ENCODE data around the gene ZNF24. TPM values are rescaled to one million over a fixed set of nuclear protein-coding genes. Genes with fewer than 3 reads are reported as not detected.

The ZNF24 gene
- total and polyA plus RNA-seq, 12 donors: 10.3 to 55.1 (median 47.6) TPM

GRCh38 chr18:35369126-35369525, 24.9 kb upstream of the ZNF24 start:
- no peak for TF ChIP-seq CTCF (IDR thresholded peaks at IDR 0.05)
- Histone ChIP-seq H3K36me3 (peaks cover 0 to 6% (median 0%) of the 10 kb centered on the region in 9 donors), H3K27me3 (no peaks in the 10 kb centered on the region), H3K9me3 (no peaks in the 10 kb centered on the region), H3K4me1 (no peaks in the 10 kb centered on the region), H3K4me3 (no peak overlapping the region), H3K27ac (no peak overlapping the region)
- DNase-seq (no peak), ATAC-seq (no peak)
- WGBS, 2 donors: 95 to 96% methylated on average over 6 of the region's 6 CpGs
- intact Hi-C loops (cut with DNase I): loop anchor here in 2 of 10 donors (10.0 kb wide), 1 partner anchor 364 kb away; no protein-coding TSS in a partner anchor

- ATAC-seq (no peak), DNase-seq (no peak)
- Histone ChIP-seq H3K4me1 (no peaks in the 10 kb centered on the region), H3K36me3 (peaks cover 0 to 6% (median 0%) of the 10 kb centered on the region in 9 donors), H3K27ac (no peak overlapping the region), H3K4me3 (no peak overlapping the region), H3K9me3 (no peaks in the 10 kb centered on the region), H3K27me3 (no peaks in the 10 kb centered on the region)
- WGBS, 2 donors: 93 to 95% methylated on average over 6 of the region's 6 CpGs
- no peak for TF ChIP-seq CTCF (IDR thresholded peaks at IDR 0.05)
- intact Hi-C loops (cut with DNase I): loop anchor here in 2 of 10 donors (10.0 kb wide), 1 partner anchor 364 kb away; no protein-coding TSS in a partner anchor
Measured at GRCh38 chr18:35368595-35368994, 24.4 kb upstream of the ZNF24 start.

- intact Hi-C loops (cut with DNase I): loop anchor here in 2 of 10 donors (10.0 kb wide), 1 partner anchor 358 kb away; no protein-coding TSS in a partner anchor
- Histone ChIP-seq H3K4me3 (no peak overlapping the region), H3K4me1 (no peaks in the 10 kb centered on the region), H3K36me3 (no peaks in the 10 kb centered on the region), H3K27me3 (no peaks in the 10 kb centered on the region), H3K27ac (no peak overlapping the region), H3K9me3 (no peaks in the 10 kb centered on the region)
- DNase-seq: no peak
- TF ChIP-seq CTCF (IDR thresholded peaks at IDR 0.05): no peak
- ATAC-seq: no peak
Measured at GRCh38 chr18:35362531-35362930, 18.3 kb upstream of the ZNF24 start.

GRCh38 chr18:35361570-35362321, 17.5 kb upstream of the ZNF24 start:
- intact Hi-C loops (cut with DNase I): loop anchor here in 2 of 10 donors (10.0 kb wide), 1 partner anchor 357 kb away; no protein-coding TSS in a partner anchor
- ATAC-seq (no peak), DNase-seq (no peak)
- Histone ChIP-seq H3K9me3 (no peaks in the 10 kb centered on the region), H3K36me3 (no peaks in the 10 kb centered on the region), H3K4me1 (no peaks in the 10 kb centered on the region), H3K27me3 (no peaks in the 10 kb centered on the region), H3K4me3 (no peak overlapping the region), H3K27ac (no peak overlapping the region)
- no peak for TF ChIP-seq CTCF (IDR thresholded peaks at IDR 0.05)
- 62 to 70% methylated on average over 2 of the region's 2 CpGs for WGBS, 2 donors

Measured in heart right ventricle (tissue), 16 donors.